Stimulated activated CD8-positive, alpha-beta memory T cell treated with anti-CD3 and anti-CD28 coated beads, Interleukin-15, amount 100 ng/mL, for 24 hours (primary cell): ENCODE measurements around the gene AIF1L.
"Not testable (repeated sequence)": the region's sequence is repeated elsewhere in the genome, so short reads cannot be mapped to it uniquely, and the experiment has no call there.

Experiments used
- DNase-seq: peaks from one replicate; pipeline ENCODE4 v3.0.0-alpha.2; 2020; ENCODE audit warnings: low read depth

AIF1L gene

DNA sequence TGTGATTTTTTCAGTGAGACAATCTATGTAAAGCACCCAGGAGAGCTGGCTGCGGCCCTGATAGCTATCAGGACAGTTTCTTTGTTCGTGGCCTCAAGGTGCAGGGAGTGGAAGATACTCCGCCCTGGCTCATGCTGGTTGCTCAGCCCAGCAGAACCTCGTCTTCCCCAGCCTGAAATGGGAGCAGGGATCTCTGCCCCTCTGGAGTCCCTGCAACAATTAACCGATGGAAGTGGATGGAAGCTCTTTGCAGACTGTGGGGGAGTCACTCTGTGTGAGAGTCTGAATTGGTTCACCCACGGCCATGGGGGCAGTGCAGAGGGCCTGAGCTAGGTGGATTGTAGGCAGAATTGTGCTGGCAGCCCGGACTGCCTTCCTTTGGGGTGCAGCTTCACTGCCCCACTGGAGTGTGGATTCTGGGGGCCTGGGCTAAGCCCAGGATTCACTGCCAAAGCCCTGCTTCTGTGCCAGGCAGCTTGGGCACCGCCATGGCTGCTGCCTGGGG is 2.8 kb downstream of the AIF1L start:
- no peak for DNase-seq

DNA sequence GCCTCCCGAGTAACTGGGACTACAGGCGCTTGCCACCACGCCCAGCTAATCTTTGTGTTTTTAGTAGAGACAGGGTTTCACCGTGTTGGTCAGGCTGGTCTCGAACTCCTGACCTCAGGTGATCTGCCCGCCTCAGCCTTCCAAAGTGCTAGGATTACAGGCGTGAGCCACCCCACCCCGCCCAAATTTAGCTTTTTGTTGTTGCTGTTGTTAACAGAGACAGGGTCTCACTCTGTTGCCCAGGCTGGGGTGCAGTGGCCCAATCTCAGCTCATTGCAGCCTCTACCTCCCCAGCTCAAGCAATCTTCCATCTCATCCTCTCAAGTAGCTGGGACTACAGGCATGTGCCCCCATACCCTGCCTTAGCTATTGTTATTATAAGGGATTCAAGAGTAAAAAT is 3.5 kb downstream of the AIF1L start:
- DNase-seq: not testable (repeated sequence)

DNA sequence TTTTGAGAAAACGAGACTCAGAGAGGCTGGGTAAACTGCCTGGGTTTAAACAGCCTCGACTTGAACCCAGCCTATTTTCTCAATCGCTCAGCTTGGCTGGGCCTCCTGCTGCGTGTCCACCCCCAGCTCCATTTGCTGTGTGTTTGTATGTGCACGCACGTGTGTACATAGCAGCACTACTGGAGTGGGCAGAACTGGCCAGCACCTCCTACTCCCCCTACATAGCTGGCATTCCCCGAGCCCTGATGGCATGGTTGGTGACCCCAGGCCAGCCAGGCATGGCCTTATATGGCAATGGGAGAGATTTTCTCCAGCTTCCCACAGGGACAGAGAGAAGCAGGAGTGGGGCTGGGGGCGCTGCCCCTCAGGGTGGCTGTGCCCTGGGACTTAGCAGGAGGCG is 4.1 kb downstream of the AIF1L start:
- DNase-seq: no peak

DNA sequence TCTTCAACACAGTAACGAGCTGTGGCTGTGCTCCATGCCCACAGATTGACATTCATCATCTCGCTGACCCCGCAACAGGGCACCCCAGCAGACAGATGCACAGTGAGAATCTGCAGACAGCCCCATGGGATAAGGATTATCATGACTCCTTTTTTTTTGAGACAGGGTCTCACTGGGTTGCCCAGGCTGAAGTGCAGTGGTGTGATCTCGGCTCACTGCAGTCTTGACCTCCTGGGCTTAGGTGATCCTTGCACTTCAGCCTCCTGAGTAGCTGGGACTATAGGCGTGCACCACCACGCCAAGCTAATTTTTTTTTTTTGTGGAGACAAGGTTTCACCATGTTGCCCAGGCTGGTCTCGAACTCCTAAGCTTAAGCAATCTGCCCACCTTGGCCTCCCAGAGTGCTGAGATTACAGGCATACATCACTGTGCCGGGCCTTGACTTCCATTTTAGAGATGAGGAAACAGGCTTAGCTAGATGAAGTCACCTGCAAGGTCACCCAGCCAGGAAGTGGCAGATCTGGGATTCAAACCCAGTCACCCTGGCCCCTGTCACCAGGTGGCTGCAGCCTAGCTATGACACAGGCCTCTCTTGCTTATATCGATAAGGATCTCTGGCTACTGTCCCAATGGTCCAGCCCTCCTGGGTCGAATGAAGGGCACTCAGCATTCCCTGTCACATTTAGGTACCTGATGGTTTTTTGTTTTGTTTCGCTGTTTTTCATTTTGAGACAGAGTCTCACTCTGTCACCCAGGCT is 5.1 kb downstream of the AIF1L start:
- DNase-seq: no peak

DNA sequence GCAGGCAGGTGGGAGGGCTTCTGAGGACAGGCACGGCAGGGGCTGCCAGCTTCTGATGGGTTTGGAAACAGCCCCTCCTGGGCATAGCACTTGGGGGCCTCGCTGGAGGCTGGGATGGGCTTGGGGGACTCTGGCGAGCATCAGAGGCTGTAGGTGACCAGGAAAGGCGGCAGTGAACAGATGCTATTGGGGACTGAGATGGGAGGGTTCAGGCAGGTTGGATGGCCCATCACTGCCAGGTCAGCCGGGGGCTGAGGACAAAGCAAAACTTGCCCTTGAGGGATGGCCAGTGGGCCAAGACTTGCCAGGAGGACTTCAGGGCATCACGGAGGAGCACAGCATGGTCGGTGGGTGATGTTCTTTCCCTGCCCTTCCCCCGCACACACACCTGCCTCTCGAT is 6.7 kb downstream of the AIF1L start:
- DNase-seq: no peak

DNA sequence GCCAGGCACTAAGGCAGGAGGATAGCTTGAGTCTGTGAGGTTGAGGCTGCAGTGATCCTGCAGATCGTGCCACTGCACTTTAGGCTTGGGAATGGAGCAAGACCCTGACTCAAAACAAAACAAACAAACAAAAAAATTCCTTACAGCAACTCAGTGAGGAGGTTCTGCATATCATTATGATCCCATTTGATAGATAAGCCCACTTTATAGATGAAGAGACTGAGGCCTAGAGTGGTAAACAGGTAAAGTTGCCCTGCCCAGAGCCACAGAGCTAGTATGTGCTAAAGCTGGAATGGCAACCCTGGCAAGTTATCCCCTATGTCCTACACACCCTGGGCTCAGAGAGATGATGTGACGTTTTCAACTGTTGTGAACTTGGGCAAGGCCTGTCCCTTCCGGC is 7.2 kb downstream of the AIF1L start:
- no peak for DNase-seq

DNA sequence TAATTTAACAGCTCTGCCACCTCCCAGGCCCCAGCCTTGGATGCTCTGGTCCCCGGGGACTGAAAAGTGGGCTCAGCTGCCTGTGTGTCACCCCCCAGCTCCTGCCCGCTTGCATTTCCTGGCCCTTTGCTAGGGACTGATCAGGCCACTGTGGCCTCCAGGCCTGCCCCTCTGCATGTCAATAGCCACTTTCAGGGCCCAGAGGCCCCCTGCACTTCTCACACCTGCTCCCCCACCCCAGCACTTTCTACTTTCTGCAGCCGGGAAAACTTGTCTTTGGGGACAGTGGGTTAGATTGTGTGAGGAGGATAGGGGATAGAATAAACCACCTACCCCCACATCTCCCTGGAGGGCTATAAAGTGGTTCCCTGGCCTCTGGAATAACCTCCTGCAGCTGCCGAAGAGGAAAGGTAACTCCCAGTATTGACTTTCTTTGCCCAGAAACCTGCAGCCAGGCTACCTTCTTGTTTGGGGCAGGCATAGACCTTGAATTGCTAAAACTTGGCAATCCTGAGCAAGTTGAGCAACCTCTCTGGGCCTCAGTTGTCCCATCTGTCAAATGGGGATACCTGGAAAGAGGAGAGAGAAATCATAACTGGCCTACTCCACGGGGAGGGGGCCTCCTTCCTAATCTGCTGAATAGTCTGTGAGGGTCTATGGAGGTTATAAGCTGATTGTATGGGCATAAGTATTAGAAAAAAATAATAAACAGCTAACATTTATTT is 7.8 kb downstream of the AIF1L start:
- DNase-seq: no peak

DNA sequence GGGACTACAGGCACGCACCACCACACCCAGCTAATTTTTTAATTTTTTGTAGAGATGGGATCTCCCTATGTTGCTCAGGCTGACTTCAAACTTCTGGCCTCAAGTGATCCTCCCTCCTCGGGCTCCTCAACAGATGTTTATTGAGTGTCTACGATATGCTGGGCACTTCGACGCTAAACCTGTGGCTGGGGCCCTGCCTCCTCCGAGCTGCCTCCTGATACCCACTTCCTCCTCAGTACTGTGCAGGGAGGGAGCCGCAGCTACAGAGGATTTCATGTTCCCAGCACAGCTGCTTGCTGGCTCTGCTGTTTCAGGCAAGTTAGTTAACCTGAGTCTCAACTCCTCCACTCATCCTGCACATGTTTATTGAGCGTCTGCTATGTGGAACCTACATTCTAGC is 9.6 kb downstream of the AIF1L start:
- no peak for DNase-seq

DNA sequence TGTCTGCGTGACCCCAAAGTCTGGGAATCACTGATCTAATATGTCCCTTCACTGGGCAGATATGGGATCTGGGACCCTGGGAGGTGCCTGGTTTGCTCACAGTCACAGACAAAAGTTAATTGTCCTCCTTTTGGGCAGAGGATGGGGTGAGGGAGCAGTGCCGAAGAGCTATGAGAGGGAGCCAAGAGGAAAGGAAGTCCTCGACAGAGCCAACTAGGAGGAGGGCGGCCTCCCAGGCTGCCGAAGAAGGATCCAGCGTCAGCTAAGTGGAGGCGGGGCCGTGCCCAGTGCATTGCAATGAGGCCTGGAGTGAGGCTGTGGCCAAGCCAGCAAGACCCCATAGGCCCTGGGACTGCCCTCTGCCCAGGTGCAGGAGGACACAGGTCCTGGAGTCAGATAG is 11.4 kb downstream of the AIF1L start:
- DNase-seq: no peak

DNA sequence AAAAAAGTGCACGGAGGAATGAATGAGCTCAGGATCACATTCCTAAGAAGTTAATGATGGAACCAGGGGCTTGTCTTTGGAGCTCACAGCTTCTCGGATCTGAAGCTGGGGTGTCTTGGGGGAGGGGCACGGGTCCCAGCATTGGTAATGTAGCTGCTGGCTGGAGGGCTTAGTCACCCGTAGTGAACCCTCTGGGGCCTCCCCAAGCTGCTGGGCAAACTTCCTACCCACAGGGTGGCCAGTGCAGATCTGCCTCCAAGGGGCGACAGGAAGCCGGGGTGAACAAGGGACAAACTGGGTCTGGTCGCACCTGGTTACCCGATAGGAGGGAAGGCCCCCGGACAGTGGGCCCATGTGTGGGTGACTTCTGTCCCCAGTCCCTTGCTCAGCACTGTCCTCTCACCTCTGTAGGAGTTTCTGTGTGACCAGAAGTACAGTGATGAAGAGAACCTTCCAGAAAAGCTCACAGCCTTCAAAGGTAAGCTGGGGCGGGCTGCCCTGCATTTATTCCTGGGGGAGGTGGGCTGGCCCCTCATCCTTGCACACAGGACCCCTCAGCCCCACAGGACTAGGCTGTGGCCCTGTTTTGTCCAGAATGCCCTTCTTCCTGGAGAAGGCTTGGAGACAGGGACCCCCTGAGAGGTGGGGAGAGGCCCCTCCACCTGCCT is 15.0 kb downstream of the AIF1L start:
- no peak for DNase-seq

DNA sequence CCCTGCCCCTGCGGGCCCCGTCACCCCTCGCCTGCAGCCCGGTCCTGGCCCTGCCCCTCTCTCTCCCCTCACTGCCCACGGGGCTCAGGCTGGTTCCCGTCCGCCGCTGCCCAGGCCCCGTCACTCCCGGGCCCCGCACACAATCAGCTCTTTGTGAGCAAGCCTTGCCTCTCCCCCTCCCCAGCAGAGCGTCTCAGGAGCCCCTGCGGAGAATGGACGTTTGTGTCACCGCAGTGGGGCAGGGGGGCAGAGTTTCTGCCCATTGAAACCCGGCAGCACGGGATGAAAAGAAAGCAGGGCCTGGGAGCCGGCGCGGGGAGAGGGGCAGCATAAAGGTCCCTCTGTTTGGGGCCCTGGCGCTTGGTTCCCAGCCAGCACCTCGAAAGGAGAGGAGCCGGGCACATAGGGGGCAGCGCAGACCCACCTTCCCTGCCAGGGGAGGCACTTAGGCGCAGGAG is 15.6 kb downstream of the AIF1L start:
- no peak for DNase-seq

DNA sequence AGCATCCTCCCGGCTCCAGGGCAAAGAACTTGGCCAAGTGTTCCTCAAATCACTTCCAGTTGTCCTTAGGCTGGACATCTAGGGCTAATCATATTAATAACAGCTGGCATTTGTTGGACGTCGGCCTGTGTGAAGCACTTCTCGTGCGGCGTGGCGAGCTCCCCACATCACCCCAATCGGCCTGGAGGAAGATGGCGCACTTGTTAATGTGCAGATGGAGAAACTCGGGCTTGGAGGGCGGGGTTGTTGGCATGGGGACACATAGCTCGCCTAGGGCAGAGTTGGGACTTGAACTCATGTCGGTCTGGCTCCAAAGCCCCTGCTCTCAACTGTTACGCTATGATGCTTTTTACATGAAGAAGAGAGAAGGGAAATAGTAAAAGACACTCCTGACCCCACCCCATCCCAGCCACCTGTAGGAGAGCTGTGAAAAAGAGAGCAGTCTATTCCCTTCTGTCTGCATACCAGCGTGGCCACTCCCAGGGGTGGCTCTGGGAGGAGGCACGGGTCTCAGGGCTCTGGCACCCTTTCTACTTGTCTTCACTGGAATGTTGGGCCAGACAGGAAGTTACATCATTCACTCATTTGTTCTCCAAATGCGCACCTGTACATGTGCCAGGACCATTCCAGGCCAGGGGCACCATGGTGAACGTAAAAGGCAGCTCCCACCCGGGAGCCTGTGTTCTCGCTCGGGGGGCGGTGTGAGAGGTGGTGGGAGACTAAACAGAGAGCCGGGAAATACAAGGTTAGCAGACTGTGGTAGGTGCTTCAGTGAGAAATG is 16.2 kb downstream of the AIF1L start:
- DNase-seq: no peak

DNA sequence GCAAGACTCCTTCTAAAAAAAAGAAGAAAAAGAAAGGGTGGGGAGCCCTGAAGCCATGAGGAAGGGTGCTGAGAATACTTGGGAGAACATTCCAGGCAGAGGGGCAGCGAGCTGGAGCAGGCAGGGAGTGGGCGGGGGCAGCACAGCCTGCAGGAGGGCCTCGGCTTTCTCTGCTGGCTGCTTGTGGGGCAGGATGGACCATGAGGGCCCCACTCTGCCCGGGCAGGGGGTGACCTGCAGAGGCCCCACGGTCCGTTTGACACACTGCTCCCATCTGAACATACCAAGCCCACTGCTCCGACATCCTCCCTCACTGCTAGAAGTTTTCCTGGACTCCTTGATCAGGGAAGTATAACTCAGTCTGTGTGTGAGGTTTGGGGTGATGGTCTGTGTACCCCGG is 17.3 kb downstream of the AIF1L start:
- no peak for DNase-seq

DNA sequence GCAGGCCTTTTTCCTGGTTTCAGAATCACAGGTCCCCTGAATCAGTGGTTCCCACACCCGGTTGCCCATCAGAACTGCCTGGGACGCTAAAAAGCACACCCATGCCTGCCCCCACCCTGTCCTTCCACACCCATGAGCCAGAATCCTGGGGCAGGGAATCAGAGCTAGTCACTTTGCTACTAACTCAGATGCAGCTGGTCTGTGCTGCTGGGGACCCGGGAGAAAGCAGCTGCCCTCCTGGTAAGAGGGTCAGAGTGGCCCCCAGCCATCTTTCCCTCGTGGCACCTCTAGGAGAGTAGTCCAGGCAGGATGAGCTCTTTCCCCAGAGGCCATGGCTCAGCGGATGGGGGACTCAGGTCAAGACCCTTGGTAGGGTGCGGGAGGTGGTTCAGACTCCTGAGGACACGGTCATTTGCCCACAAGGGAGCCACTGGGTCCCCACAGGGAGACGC is 17.8 kb downstream of the AIF1L start:
- no peak for DNase-seq

DNA sequence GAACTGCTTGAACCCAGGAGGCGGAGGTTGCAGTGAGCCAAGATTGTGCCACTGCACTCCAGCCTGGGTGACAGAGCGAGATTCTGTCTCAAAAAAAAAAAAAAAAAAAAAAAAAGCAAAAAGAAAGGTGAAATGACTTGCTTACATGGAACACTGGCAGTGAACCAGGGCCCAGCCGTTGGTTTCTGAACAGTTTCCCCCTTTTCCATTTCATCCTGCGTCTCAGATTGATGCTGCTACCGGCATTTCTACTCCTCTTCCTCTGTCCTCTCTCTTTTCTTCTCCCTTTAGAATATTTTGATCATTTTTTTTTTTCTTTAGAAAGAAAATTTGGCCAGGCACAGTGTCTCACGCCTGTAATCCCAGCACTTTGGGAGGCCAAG is 19.0 kb downstream of the AIF1L start:
- not testable (repeated sequence) for DNase-seq

DNA sequence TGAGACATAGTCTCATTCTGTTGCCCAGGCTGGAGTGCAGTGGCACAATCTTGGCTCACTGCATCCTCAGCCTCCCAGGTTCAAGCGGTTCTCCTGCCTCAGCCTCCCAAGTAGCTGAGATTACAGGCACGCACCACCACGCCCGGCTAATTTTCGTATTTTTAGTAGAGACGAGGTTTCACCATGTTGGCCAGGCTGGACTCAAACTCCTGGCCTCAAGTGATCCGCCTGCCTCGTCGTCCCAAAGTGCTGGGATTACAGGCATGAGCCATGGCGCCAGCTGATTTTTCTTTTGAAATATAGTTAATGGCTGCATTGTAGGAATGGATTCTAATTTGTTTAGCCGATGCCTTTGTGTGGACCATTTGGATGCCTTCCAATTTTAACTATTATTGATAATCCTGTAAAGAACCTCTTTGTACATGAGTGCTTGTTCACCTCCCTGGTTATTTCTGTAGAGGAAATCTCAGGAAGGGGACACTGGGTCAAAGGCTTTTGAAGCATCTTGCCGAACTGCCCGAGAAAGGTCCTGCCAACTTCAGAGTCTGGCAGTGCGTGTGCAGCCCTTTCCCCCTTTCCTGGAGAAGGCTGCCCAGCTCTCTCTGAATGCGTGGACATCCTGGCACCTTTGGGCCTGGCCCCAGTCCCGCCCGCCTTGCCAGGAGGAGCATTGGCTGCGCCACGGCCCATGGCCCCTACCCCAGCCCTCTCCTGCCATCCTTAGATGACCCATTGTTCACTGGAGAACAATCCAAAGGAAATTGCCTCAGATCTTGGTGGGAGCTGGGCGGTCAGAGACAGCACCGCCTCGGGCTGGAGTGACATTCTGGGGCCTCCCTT is 20.2 kb downstream of the AIF1L start:
- DNase-seq: no peak

DNA sequence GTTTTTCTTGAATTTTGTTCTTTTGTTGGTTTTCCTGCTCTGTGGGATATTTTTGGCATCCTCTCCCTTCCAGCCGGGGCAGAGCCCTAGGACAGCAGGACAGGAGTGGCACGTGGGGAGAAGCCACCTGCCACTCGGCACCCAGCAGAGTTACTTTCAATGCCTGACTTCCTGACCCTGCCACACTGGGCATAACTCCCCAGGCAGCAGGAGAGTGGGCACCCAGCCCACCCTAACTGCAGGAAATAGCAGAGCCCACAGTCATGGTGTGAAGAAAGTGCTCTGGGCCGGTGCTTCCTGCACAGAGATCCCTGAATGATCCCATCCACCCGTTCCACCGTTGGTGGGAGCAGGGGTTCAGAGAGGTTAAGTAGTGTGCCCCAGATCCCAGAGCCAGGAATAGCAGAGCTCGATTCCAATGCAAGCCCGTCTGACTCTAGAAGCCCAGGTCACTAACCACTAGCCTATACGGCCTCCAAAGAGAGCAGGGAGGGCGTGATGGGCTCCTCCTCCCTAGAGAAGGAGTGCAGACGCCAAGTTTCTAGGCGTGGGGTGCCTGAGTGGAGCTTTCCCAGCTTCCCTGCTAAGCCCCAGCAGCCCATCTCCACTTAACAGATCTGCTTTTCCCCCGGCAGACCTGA is 20.9 kb downstream of the AIF1L start:
- no peak for DNase-seq

DNA sequence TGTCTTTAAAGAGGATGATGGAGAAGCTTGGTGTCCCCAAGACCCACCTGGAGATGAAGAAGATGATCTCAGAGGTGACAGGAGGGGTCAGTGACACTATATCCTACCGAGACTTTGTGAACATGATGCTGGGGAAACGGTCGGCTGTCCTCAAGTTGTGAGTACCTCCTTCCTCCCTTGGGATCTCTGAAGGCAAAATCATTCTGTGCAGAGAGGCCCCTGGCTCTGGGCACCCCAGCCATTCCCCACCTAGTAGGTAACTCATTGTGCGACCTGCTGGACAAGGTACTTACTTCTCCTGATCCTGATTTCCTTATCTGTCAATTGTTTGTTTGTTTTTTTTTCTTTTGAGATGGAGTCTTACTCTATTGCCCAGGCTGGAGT is 21.4 kb downstream of the AIF1L start:
- no peak for DNase-seq

DNA sequence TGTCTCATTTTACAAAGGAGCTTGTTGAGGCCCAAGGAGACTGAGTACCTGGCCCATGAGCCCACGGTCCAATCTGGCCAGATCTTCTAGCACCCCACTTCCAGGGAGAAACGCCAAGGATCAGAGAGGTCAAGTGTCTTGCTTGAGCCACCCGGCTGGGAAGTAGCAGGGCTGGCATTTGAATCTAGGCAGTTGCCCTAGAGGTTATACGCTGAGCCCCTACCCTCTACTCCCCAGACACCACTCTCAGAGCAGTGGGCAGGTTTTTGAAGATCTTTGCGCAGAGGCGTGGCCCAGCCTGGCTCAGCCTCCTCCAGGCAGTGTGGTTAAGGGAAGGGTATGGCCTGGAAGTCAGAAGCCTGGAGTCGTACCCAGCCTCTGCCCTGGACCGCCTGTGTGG is 23.3 kb downstream of the AIF1L start:
- no peak for DNase-seq

DNA sequence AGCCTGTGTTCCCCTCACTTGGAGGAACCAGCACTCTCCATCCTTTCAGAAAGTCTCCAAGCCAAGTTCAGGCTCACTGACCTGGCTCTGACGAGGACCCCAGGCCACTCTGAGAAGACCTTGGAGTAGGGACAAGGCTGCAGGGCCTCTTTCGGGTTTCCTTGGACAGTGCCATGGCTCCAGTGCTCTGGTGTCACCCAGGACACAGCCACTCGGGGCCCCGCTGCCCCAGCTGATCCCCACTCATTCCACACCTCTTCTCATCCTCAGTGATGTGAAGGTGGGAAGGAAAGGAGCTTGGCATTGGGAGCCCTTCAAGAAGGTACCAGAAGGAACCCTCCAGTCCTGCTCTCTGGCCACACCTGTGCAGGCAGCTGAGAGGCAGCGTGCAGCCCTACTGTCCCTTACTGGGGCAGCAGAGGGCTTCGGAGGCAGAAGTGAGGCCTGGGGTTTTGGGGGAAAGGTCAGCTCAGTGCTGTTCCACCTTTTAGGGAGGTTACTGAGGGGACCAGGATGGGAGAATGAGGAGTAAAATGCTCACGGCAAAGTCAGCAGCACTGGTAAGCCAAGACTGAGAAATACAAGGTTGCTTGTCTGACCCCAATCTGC is 24.4 kb downstream of the AIF1L start:
- DNase-seq: no peak
